Left ventricle myocardium inferior (tissue), 1 donor: ENCODE data around the gene CEP70. TPM values are rescaled to one million over a fixed set of nuclear protein-coding genes. Genes with fewer than 3 reads are reported as not detected.
A peak's percentile ranks its signal among the peaks of the same experiment; 100 is the strongest.

ENCODE experiments used
- DNase-seq: peaks from one replicate; pipeline ENCODE4 v3.0.0-alpha.2; 2020
- H3K27ac ChIP-seq: fragments of 200-600 bp; replicated peaks from 2 replicates; pipeline ENCODE4 v1.8.0; 2021
- H3K27me3 ChIP-seq: fragments of 200-600 bp; 2 replicates; pipeline ENCODE4 v1.8.0; 2021; ENCODE audit warnings: low read depth
- H3K36me3 ChIP-seq: fragments of 200-600 bp; 2 replicates; pipeline ENCODE4 v1.8.0; 2021
- H3K4me1 ChIP-seq: fragments of 200-600 bp; 2 replicates; pipeline ENCODE4 v1.8.0; 2021
- H3K4me3 ChIP-seq: fragments of 200-600 bp; 2 replicates; pipeline ENCODE4 v1.8.0; 2021; ENCODE audit warnings: mild to moderate bottlenecking, moderate library complexity
- H3K9me3 ChIP-seq: fragments of 200-600 bp; replicated peaks from 2 replicates; pipeline ENCODE4 v1.8.0; 2021
- CTCF ChIP-seq: fragments of 200-600 bp; IDR thresholded peaks from 2 replicates; pipeline ENCODE4 v1.8.0; 2021; ENCODE audit warnings: antibody characterized with exemption, mild to moderate bottlenecking, borderline replicate concordance
- intact Hi-C: fragments of 100-400 bp; cut with micrococcal nuclease; formaldehyde crosslinking; loops from one replicate; pipeline ENCODE4 v1.11.0; 2022
- total RNA-seq: library from RNA; stranded (reverse); fragmentation: NEBNext Ultra II Directional; extraction: Animal tissue kit (Norgen Biotek cat#: 25700); gene quantifications from one replicate; pipeline ENCODE4 v1.2.1, GENCODE V29; 2021
- donor health status: DM: no; HTN: yes; CAD: no; lungs with severe emphysema.

The CEP70 gene
- total RNA-seq, 1 donor from 2014 or later: 25.8 TPM

DNA sequence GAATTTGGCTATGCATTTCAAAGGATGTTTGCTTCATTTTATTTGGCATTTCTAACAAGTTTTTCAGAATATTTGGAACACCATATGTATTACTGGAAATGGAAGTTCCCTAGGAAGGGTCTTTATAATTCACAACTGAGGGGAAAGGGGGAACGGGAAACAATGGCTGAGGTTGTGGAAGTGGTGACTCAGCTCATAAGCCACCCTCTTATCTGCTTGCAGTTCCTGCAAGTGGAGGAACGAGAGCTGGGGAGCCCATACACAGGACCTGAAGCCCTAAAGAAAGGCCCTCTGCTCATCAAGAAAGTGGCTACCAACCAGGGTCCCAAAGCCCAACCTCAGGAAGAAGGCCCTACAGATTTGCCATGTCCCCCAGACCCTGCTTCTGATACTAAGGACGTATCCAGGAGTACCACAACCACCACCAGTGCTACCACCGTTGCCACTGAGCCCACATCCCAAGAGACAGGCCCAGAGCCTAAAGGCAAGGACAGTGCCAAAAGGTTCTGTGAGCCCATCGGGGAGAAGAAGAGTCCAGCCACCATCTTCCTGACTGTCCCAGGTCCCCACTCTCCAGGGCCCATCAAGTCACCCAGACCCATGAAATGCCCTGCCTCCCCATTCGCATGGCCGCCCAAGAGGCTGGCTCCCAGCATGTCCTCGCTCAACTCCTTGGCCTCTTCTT, 121.8 kb downstream of the CEP70 start:
- Histone ChIP-seq H3K36me3 (no peaks in the 10 kb centered on the region), H3K4me1 (peaks cover 18% of the 10 kb centered on the region), H3K27me3 (no peaks in the 10 kb centered on the region), H3K4me3 (no peak overlapping the region), H3K27ac (no peak overlapping the region), H3K9me3 (no peaks in the 10 kb centered on the region)
- intact Hi-C loops: no loop called here
- DNase-seq: no peak
- no peak for TF ChIP-seq CTCF

GRCh38 chr3:138471481-138471880, 122.6 kb downstream of the CEP70 start:
- Histone ChIP-seq H3K9me3 (no peaks in the 10 kb centered on the region), H3K27ac (no peak overlapping the region), H3K27me3 (no peaks in the 10 kb centered on the region), H3K36me3 (no peaks in the 10 kb centered on the region), H3K4me1 (peaks cover 12% of the 10 kb centered on the region), H3K4me3 (no peak overlapping the region)
- intact Hi-C loops: no loop called here
- no peak for TF ChIP-seq CTCF
- no peak for DNase-seq

GRCh38 chr3:138470687-138471086, 123.4 kb downstream of the CEP70 start:
- TF ChIP-seq CTCF: no peak

GRCh38 chr3:138469874-138470273, 124.2 kb downstream of the CEP70 start:
- Histone ChIP-seq H3K4me3 (no peak overlapping the region), H3K27ac (no peak overlapping the region), H3K4me1 (peaks cover 12% of the 10 kb centered on the region), H3K27me3 (no peaks in the 10 kb centered on the region), H3K9me3 (no peaks in the 10 kb centered on the region), H3K36me3 (no peaks in the 10 kb centered on the region)
- no peak for TF ChIP-seq CTCF
- intact Hi-C loops: no loop called here
- DNase-seq: no peak

More at GRCh38 chr3:138470687-138471086, 123.4 kb downstream of the CEP70 start:
- Histone ChIP-seq H3K9me3 (no peaks in the 10 kb centered on the region), H3K27ac (no peak overlapping the region), H3K4me3 (no peak overlapping the region), H3K4me1 (peaks cover 12% of the 10 kb centered on the region), H3K36me3 (no peaks in the 10 kb centered on the region), H3K27me3 (no peaks in the 10 kb centered on the region)
- no peak for DNase-seq
- intact Hi-C loops: no loop called here

GRCh38 chr3:138468886-138469285, 125.2 kb downstream of the CEP70 start:
- Histone ChIP-seq H3K4me1 (peaks cover 12% of the 10 kb centered on the region), H3K27me3 (no peaks in the 10 kb centered on the region), H3K27ac (peak overlapping the region; percentile 63), H3K36me3 (no peaks in the 10 kb centered on the region), H3K9me3 (no peaks in the 10 kb centered on the region), H3K4me3 (no peak overlapping the region)
- no peak for TF ChIP-seq CTCF
- intact Hi-C loops: no loop called here
- DNase-seq: no peak
